Measurements from ENCODE around the gene CSPG5.

CSPG5 gene

DNA sequence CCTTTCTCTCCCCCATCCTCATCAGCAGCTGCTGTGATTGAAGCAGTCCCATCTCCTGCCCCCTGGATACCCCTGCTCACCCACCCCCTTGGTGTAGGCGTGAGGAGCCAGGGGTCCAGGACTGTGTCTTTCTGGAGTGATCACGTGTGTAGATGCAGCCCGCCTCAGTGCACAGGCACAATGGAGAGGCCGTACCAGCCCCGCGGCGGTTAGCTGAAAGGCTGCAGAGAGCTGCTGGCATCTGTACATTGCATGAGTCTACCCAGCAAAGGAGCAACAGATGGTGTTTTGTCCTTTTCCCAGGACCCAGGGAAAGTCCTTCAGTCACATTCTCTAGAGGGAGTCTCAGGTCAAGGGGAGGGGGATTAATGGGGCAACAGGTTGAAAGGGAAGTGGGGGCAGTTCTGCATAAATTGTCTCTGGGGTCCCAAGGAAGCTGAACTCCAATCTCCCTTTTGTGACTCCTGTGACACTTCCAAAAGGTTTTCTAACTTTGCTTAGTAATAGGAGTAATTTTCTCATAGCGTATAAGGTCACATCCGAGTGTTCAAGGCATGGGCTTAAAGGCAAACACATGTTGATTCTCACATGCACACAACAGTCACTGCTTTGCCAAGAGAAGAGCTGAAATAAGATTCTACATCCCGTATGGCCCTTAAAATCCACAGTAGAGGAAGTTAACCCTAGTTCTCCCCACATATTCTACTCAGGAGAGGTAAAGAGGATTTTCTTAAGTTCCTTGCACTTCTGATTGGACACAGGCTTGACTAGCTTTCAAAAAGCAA is 7.1 kb downstream of the CSPG5 start:
- no peaks in the 10 kb centered on the region for H3K36me3 ChIP-seq (ENCODE audit: control insufficient read depth, insufficient read depth, low read length)

DNA sequence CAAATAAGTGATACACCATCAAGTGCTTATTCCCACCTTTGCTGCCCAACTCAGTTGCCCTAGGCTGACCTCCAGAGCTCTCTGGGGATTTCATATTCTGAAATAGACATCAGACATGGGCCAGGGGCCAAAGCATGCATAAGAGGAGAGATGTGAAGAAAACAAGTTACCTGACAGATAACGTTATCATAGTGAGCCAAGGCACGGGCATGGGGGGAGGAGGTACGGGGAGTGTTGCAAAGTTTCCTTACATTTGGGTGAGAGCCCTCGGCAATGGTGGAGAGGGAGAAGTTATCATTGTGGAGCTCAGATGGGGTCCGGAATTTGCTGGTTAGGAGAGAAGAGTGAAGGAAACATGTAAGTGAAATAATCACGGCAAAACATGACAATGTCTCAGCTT is 9.8 kb downstream of the CSPG5 start:
- no peak overlapping the region for H3K9ac ChIP-seq (ENCODE audit: low read depth, low read length)
- no peaks in the 10 kb centered on the region for H3K27me3 ChIP-seq (ENCODE audit: control insufficient read depth, insufficient read depth, low read length)
- no peaks in the 10 kb centered on the region for H3K36me3 ChIP-seq (ENCODE audit: control insufficient read depth, insufficient read depth, low read length)
- no peak overlapping the region for H3K27ac ChIP-seq (ENCODE audit: low read depth, low read length)
- H3K4me3 ChIP-seq (ENCODE audit: low read depth, low read length) = no peak overlapping the region
- no peaks in the 10 kb centered on the region for H3K4me1 ChIP-seq (ENCODE audit: control insufficient read depth, insufficient read depth, low read length)
- no peaks in the 10 kb centered on the region for H3K9me3 ChIP-seq (ENCODE audit: control insufficient read depth, insufficient read depth, low read length)

More for the DNA sequence above, 7.1 kb downstream of the CSPG5 start:
- H3K27me3 ChIP-seq (ENCODE audit: control insufficient read depth, insufficient read depth, low read length) = no peaks in the 10 kb centered on the region
- H3K4me3 ChIP-seq (ENCODE audit: low read depth, low read length) = no peak overlapping the region
- H3K9me3 ChIP-seq (ENCODE audit: control insufficient read depth, insufficient read depth, low read length) = no peaks in the 10 kb centered on the region
- no peaks in the 10 kb centered on the region for H3K4me1 ChIP-seq (ENCODE audit: control insufficient read depth, insufficient read depth, low read length)
- H3K9ac ChIP-seq (ENCODE audit: low read depth, low read length) = no peak overlapping the region
- no peak overlapping the region for H3K27ac ChIP-seq (ENCODE audit: low read depth, low read length)

DNA sequence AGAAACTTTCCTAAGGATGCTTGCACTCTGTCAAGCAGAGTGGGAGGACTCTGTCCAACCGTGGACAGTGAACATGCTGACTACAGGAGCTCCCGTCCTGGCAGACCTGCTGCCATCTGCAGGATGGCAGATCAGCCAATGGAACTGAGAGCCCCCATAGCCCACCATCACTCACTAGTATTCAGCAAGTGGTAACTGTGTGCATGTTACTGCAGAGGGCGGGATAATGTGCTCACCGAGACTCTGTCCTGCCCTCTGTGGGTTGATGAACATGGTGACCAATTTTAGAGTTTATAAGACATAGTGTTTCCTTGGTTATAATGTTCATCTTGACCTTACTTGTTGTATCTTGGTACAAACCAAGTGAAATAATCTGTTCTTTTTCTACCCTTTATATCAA is 11.5 kb downstream of the CSPG5 start:
- no peaks in the 10 kb centered on the region for H3K9me3 ChIP-seq (ENCODE audit: control insufficient read depth, insufficient read depth, low read length)

DNA sequence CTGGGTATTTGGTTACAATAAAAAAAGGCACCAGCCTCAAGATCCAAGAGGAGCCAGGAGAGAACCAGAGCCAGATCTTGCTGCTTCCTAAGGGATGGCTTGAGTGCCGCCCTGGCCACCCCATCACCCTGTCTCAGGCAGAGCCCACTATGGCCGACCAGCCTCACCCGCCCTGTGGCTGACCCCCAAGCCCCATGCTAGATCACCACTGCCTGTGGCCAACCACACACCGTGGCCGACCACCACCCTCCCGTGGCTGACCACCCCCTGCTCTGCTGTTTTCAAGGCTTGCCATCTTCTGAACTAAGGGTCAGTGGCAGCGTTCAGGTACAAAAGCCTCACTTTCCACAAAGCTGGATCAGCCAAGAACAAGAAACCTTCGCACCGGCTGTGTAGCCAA is 12.0 kb downstream of the CSPG5 start:
- no peak overlapping the region for H3K4me3 ChIP-seq (ENCODE audit: low read depth, low read length)
- no peaks in the 10 kb centered on the region for H3K4me1 ChIP-seq (ENCODE audit: control insufficient read depth, insufficient read depth, low read length)
- H3K27ac ChIP-seq (ENCODE audit: low read depth, low read length) = no peak overlapping the region
- no peaks in the 10 kb centered on the region for H3K27me3 ChIP-seq (ENCODE audit: control insufficient read depth, insufficient read depth, low read length)
- H3K9ac ChIP-seq (ENCODE audit: low read depth, low read length) = no peak overlapping the region
- no peaks in the 10 kb centered on the region for H3K36me3 ChIP-seq (ENCODE audit: control insufficient read depth, insufficient read depth, low read length)
- H3K9me3 ChIP-seq (ENCODE audit: control insufficient read depth, insufficient read depth, low read length) = no peaks in the 10 kb centered on the region

More for the DNA sequence above, 11.5 kb downstream of the CSPG5 start:
- H3K4me3 ChIP-seq (ENCODE audit: low read depth, low read length) = no peak overlapping the region
- no peak overlapping the region for H3K27ac ChIP-seq (ENCODE audit: low read depth, low read length)
- no peak overlapping the region for H3K9ac ChIP-seq (ENCODE audit: low read depth, low read length)
- no peaks in the 10 kb centered on the region for H3K4me1 ChIP-seq (ENCODE audit: control insufficient read depth, insufficient read depth, low read length)
- no peaks in the 10 kb centered on the region for H3K27me3 ChIP-seq (ENCODE audit: control insufficient read depth, insufficient read depth, low read length)
- H3K36me3 ChIP-seq (ENCODE audit: control insufficient read depth, insufficient read depth, low read length) = no peaks in the 10 kb centered on the region

DNA sequence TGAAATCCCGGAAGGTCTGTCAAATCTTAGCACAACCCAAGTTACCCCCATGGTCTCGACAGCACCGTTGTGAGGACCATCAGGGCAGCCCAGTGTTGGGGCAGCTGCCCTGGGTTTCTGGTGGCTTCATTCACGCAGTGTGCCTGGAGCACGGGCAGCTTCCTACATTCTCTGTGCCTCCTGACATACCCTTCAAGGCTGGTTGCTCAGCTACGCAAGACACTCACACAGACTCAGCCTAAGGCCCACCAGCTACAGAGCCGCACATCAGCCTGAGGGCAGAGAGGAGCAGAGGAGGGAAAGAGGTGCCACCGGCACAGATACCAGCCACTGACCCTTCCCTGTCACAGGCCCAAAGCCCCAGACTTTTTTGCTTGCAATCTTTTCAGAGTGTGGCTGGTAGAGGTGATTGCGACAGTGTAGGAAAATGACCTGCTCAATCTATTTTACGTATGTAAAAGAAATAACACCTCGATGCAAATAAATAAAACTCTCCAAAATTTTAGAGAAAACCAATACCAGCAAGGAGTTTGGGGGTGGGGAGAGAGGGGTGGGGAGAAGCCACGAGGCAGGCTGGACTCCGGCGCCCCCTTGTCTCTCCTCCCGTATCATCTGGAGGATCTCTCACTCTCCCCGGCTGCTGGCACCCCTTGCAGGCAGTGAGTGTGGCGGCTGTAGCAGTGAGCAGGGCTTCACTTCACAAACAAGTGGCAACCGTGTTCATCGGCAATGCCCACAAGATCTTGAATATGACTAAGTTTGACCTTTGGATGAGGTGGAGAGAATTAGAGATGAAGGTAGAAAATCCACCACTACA is 12.7 kb downstream of the CSPG5 start:
- Histone ChIP-seq H3K4me1 (ENCODE audit: control insufficient read depth, insufficient read depth, low read length) (no peaks in the 10 kb centered on the region), H3K4me3 (ENCODE audit: low read depth, low read length) (no peak overlapping the region)

DNA sequence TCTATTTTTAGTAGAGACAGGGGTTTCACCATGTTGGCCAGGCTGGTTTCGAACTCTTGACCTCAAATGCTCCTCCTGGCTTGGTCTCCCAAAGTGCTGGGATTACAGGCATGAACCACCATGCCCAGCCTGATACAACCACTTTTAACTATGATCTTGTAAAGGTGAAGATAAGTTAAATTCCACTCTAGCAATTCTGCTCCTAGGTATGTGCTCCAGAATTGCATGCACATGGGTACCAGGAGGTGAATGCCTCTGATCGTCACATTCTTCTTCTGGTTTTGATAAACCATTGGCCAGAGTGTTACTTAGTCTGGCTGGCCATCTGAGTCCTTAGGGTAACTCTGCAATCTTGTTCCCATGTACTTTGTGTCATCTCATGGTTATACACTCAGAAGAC is 22.3 kb downstream of the CSPG5 start:
- Histone ChIP-seq H3K4me3 (ENCODE audit: low read depth, low read length) (no peak overlapping the region), H3K9me3 (ENCODE audit: control insufficient read depth, insufficient read depth, low read length) (no peaks in the 10 kb centered on the region), H3K36me3 (ENCODE audit: control insufficient read depth, insufficient read depth, low read length) (no peaks in the 10 kb centered on the region)

More for the DNA sequence above, 12.7 kb downstream of the CSPG5 start:
- Histone ChIP-seq H3K27me3 (ENCODE audit: control insufficient read depth, insufficient read depth, low read length) (no peaks in the 10 kb centered on the region), H3K36me3 (ENCODE audit: control insufficient read depth, insufficient read depth, low read length) (no peaks in the 10 kb centered on the region), H3K27ac (ENCODE audit: low read depth, low read length) (no peak overlapping the region), H3K9me3 (ENCODE audit: control insufficient read depth, insufficient read depth, low read length) (no peaks in the 10 kb centered on the region), H3K9ac (ENCODE audit: low read depth, low read length) (no peak overlapping the region)

DNA sequence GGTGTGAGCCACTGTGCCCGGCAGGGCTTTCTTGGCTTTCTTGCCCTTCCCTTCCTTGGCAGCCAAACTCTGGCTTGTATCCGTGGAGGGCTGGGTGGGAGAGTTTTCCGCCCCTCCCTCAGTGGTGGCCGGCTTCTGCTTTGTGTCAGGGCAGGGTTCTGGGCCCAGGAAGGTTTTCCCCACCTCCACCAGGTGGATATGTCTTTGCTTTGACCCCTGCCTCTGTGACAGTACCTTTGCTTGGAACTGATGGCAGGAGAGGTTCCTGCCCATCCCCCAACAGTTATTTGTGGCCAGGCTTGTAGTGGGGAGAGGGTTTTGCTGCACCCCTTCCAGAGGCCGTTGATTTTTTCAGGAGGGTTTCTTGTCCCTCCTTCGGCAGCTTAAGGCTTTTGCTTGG is 24.3 kb downstream of the CSPG5 start:
- Histone ChIP-seq H3K27ac (ENCODE audit: low read depth, low read length) (no peak overlapping the region), H3K9ac (ENCODE audit: low read depth, low read length) (no peak overlapping the region), H3K36me3 (ENCODE audit: control insufficient read depth, insufficient read depth, low read length) (no peaks in the 10 kb centered on the region), H3K27me3 (ENCODE audit: control insufficient read depth, insufficient read depth, low read length) (no peaks in the 10 kb centered on the region), H3K9me3 (ENCODE audit: control insufficient read depth, insufficient read depth, low read length) (no peaks in the 10 kb centered on the region), H3K4me1 (ENCODE audit: control insufficient read depth, insufficient read depth, low read length) (no peaks in the 10 kb centered on the region), H3K4me3 (ENCODE audit: low read depth, low read length) (no peak overlapping the region)

More for the DNA sequence above, 22.3 kb downstream of the CSPG5 start:
- H3K27ac ChIP-seq (ENCODE audit: low read depth, low read length) = no peak overlapping the region
- H3K4me1 ChIP-seq (ENCODE audit: control insufficient read depth, insufficient read depth, low read length) = no peaks in the 10 kb centered on the region
- no peaks in the 10 kb centered on the region for H3K27me3 ChIP-seq (ENCODE audit: control insufficient read depth, insufficient read depth, low read length)
- H3K9ac ChIP-seq (ENCODE audit: low read depth, low read length) = no peak overlapping the region

DNA sequence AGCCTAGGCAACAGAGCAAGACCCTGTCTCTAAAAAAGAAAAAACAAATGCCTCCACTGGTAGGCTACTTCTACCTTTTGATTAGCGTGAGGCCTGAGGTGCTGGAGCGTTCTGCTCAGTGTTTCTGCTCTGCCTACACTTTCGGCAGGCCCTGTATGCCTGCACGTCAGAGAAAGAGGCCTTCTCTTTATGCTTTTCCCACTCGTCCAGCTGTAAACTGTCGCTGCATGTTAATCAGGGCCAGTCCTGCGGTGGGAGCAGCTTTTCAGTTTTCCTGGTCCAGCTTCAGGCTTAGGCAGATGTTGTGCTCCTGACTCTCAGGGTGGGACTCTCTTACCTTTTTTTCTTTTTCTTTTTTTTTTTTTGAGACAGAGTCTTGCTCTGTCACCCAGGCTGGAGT is 25.3 kb downstream of the CSPG5 start:
- Histone ChIP-seq H3K9ac (ENCODE audit: low read depth, low read length) (no peak overlapping the region), H3K27me3 (ENCODE audit: control insufficient read depth, insufficient read depth, low read length) (no peaks in the 10 kb centered on the region), H3K27ac (ENCODE audit: low read depth, low read length) (no peak overlapping the region), H3K9me3 (ENCODE audit: control insufficient read depth, insufficient read depth, low read length) (no peaks in the 10 kb centered on the region), H3K36me3 (ENCODE audit: control insufficient read depth, insufficient read depth, low read length) (no peaks in the 10 kb centered on the region), H3K4me3 (ENCODE audit: low read depth, low read length) (no peak overlapping the region), H3K4me1 (ENCODE audit: control insufficient read depth, insufficient read depth, low read length) (no peaks in the 10 kb centered on the region)

DNA sequence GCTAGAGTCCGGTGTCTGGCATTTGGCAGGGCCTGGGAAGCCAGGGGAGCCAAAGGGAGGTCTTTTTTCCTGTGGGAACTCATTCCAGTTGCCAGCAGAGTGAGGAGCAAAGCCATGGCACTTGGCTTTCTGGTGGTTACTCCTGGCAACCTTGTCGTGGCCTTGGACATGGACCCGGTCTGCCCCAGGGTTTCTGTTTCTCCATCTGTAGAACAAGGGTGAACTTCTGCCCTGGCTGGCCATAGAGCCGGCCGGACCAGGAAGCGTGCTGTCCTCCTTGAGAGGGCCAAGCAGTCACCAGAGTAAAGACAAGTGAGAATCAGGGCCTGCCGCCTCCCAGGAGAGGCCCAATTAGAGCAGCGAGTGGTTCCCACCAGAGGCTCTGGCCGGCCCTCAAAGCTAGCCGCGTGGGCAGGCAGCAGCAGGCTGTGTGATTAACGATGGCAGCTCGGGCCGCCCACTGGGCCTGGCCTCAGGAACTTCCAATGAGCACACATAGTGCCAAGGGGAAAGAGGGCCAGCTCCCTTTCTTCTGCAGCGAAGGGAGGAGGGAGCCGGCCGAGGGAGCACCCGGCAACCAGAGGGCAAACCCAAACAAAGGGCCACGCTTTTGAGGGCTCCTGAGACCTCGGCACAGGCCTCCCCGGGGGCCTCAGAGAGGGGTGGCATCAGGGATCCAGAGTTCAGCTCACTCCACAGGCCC is 36.0 kb downstream of the CSPG5 start:
- H3K27ac ChIP-seq (ENCODE audit: low read depth, low read length) = no peak overlapping the region
- H3K4me3 ChIP-seq (ENCODE audit: low read depth, low read length) = no peak overlapping the region
- H3K9me3 ChIP-seq (ENCODE audit: control insufficient read depth, insufficient read depth, low read length) = no peaks in the 10 kb centered on the region
- H3K27me3 ChIP-seq (ENCODE audit: control insufficient read depth, insufficient read depth, low read length) = no peaks in the 10 kb centered on the region
- no peaks in the 10 kb centered on the region for H3K36me3 ChIP-seq (ENCODE audit: control insufficient read depth, insufficient read depth, low read length)
- no peaks in the 10 kb centered on the region for H3K4me1 ChIP-seq (ENCODE audit: control insufficient read depth, insufficient read depth, low read length)
- H3K9ac ChIP-seq (ENCODE audit: low read depth, low read length) = no peak overlapping the region

DNA sequence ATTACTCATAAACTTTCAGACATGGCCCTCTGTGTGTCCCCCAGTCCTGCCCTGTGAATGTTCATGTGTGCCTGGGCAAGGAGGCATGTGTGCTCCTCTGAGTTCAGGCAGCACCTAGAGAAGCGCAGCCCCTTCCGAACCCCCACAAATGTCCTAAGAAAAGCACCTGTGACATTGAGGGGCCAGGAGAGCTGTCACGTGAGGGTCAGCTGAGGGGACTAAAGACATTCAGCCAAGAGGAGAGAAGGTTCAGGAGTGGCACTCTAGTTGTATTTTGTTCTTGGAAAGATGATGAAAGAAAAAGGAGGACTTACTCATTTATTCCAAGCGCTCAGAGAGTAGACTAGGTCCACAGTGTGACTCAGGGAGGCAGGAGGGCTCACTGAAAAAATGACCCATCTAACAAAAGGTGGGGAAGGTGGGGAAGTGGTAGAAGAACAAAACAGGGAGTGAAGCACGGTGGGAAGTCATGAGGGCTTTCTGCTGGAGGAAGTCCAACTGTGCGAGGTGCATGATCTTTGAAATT is 37.0 kb downstream of the CSPG5 start:
- Histone ChIP-seq H3K27me3 (ENCODE audit: control insufficient read depth, insufficient read depth, low read length) (no peaks in the 10 kb centered on the region), H3K9ac (ENCODE audit: low read depth, low read length) (no peak overlapping the region), H3K4me3 (ENCODE audit: low read depth, low read length) (no peak overlapping the region), H3K36me3 (ENCODE audit: control insufficient read depth, insufficient read depth, low read length) (no peaks in the 10 kb centered on the region), H3K27ac (ENCODE audit: low read depth, low read length) (no peak overlapping the region), H3K4me1 (ENCODE audit: control insufficient read depth, insufficient read depth, low read length) (no peaks in the 10 kb centered on the region), H3K9me3 (ENCODE audit: control insufficient read depth, insufficient read depth, low read length) (no peaks in the 10 kb centered on the region)

Data from HUES48 (cell line).